ENCODE data around the gene ADRA1B. TPM values are rescaled to one million over a fixed set of nuclear protein-coding genes. Genes with fewer than 3 reads are reported as not detected.

The ADRA1B gene
- total RNA-seq, 1 experiment from 2014 or later: 8.3 TPM

GRCh38 chr5:159908591-159908940, 7.7 kb upstream of the ADRA1B start:
- TF ChIP-seq TCF7L2 (IDR thresholded peaks at IDR 0.05; ENCODE audit: low read depth, low read length): no peak
- no peak for TF ChIP-seq CTCF (IDR thresholded peaks at IDR 0.05)
- TF ChIP-seq POLR2AphosphoS5 (IDR thresholded peaks at IDR 0.05; ENCODE audit: low read depth, low read length): no peak
- TF ChIP-seq SIN3A (IDR thresholded peaks at IDR 0.05; ENCODE audit: borderline replicate concordance, insufficient read depth, low read depth, low read length): no peak
- TF ChIP-seq, protein P1, sequence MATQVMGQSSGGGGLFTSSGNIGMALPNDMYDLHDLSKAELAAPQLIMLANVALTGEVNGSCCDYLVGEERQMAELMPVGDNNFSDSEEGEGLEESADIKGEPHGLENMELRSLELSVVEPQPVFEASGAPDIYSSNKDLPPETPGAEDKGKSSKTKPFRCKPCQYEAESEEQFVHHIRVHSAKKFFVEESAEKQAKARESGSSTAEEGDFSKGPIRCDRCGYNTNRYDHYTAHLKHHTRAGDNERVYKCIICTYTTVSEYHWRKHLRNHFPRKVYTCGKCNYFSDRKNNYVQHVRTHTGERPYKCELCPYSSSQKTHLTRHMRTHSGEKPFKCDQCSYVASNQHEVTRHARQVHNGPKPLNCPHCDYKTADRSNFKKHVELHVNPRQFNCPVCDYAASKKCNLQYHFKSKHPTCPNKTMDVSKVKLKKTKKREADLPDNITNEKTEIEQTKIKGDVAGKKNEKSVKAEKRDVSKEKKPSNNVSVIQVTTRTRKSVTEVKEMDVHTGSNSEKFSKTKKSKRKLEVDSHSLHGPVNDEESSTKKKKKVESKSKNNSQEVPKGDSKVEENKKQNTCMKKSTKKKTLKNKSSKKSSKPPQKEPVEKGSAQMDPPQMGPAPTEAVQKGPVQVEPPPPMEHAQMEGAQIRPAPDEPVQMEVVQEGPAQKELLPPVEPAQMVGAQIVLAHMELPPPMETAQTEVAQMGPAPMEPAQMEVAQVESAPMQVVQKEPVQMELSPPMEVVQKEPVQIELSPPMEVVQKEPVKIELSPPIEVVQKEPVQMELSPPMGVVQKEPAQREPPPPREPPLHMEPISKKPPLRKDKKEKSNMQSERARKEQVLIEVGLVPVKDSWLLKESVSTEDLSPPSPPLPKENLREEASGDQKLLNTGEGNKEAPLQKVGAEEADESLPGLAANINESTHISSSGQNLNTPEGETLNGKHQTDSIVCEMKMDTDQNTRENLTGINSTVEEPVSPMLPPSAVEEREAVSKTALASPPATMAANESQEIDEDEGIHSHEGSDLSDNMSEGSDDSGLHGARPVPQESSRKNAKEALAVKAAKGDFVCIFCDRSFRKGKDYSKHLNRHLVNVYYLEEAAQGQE (IDR thresholded peaks at IDR 0.05; ENCODE audit: insufficient read depth in 1 of 2, low read depth in 2 of 2, low read length in 1 of 2): no peak
- ATAC-seq (no peak), DNase-seq (ENCODE audit: low read depth, low spot score) (no peak)
- no TSS peak for BruUV-seq (replicated peaks)
- Histone ChIP-seq H3K9me3 (ENCODE audit: control insufficient read depth, insufficient read depth, low read depth, low read length) (no peaks in the 10 kb centered on the region), H3K4me3 (ENCODE audit: low read depth in 2 of 2, low read length in 2 of 2) (no peak overlapping the region), H3K4me1 (ENCODE audit: control insufficient read depth, insufficient read depth, low read length) (peaks cover 53% of the 10 kb centered on the region), H3K27me3 (ENCODE audit: control insufficient read depth, insufficient read depth, low read length) (no peaks in the 10 kb centered on the region), H3K36me3 (ENCODE audit: control insufficient read depth, insufficient read depth, low read length) (no peaks in the 10 kb centered on the region), H3K27ac (ENCODE audit: low read length) (no peak overlapping the region; the same call in 1 of the 2 replicates)
- ChIA-PET CTCF (no interaction called here), POLR2A (no interaction called here)
- intact Hi-C loops (cut with micrococcal nuclease; ENCODE audit: unreplicated experiment): no loop called here
- in situ Hi-C loops (cut with HindIII; ENCODE audit: low pct_unique_long_range_greater_than_20kb, low sequenced_read_pairs): no loop called here

DNA sequence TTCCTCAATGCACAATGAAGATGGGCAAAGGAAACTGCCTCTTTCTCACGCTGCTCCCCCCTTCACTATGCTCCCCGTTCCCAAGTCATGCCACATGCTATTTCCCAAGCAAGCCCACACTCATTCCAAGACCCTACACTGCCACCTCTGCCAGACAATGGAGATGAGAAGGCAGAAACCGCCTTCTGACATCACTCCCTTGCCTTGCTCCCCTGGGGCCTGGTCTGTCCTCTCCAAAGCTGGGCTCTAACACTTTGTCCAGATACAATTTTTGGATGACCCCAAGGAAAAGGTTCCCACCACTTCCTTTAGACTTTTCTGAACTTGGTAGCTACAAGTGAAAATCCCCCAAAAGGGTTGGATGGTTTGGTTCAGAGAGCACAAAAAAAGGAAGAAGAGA, 7.2 kb upstream of the ADRA1B start:
- DNase-seq (ENCODE audit: low read depth, low spot score) (no peak), ATAC-seq (no peak)
- TF ChIP-seq POLR2AphosphoS5 (IDR thresholded peaks at IDR 0.05; ENCODE audit: low read depth, low read length) (no peak), CTCF (IDR thresholded peaks at IDR 0.05) (no peak), TCF7L2 (IDR thresholded peaks at IDR 0.05; ENCODE audit: low read depth, low read length) (no peak), SIN3A (IDR thresholded peaks at IDR 0.05; ENCODE audit: borderline replicate concordance, insufficient read depth, low read depth, low read length) (no peak)
- TF ChIP-seq, protein P1 (IDR thresholded peaks at IDR 0.05; ENCODE audit: insufficient read depth in 1 of 2, low read depth in 2 of 2, low read length in 1 of 2): no peak
- BruUV-seq (replicated peaks): no TSS peak
- ChIA-PET POLR2A (no interaction called here), CTCF (no interaction called here)
- in situ Hi-C loops (cut with HindIII; ENCODE audit: low pct_unique_long_range_greater_than_20kb, low sequenced_read_pairs): no loop called here
- Histone ChIP-seq H3K27ac (ENCODE audit: low read length) (peak overlapping the region; percentile 17; the same call in 1 of the 2 replicates), H3K27me3 (ENCODE audit: control insufficient read depth, insufficient read depth, low read length) (no peaks in the 10 kb centered on the region), H3K36me3 (ENCODE audit: control insufficient read depth, insufficient read depth, low read length) (no peaks in the 10 kb centered on the region), H3K4me3 (ENCODE audit: low read depth in 2 of 2, low read length in 2 of 2) (no peak overlapping the region), H3K4me1 (ENCODE audit: control insufficient read depth, insufficient read depth, low read length) (peaks cover 55% of the 10 kb centered on the region), H3K9me3 (ENCODE audit: control insufficient read depth, insufficient read depth, low read depth, low read length) (no peaks in the 10 kb centered on the region)
- intact Hi-C loops (cut with micrococcal nuclease; ENCODE audit: unreplicated experiment): no loop called here

Measured in Panc1 (cell line).